OCI-LY1 (cell line): Measurements from ENCODE around the gene NAPG.

ENCODE experiments used
- H2AFZ ChIP-seq: fragments of 200-600 bp; sonication (generic), shearing (Covaris generic); 2 replicates; pipeline ENCODE4 v1.6.0; 2014; ENCODE audit warnings: antibody characterized with exemption, mild to moderate bottlenecking, low read length
- H3F3A ChIP-seq: fragments of 200-600 bp; sonication (generic), shearing (Covaris generic); 2 replicates; pipeline ENCODE4 v1.6.0; 2014; ENCODE audit warnings: mild to moderate bottlenecking, antibody characterized with exemption, low read length, moderate library complexity; ENCODE audit not compliant: insufficient read depth
- H3K27ac ChIP-seq: fragments of 200-600 bp; sonication (generic); 2 replicates; pipeline ENCODE4 v1.5.1; 2014; ENCODE audit warnings: low read length, mixed run types, mild to moderate bottlenecking, low read depth; ENCODE audit not compliant: poor library complexity, severe bottlenecking
- H3K27me3 ChIP-seq: fragments of 200-600 bp; sonication (generic); 2 replicates; pipeline ENCODE4 v1.6.0; 2014; ENCODE audit warnings: antibody characterized with exemption, mild to moderate bottlenecking, low read length, moderate library complexity; ENCODE audit not compliant: insufficient read depth
- H3K36me3 ChIP-seq: fragments of 200-600 bp; sonication (generic); 2 replicates; pipeline ENCODE4 v1.6.1; 2014; ENCODE audit warnings: mild to moderate bottlenecking, antibody characterized with exemption, low read length, moderate library complexity, mixed read lengths; ENCODE audit not compliant: insufficient read depth
- H3K4me1 ChIP-seq: fragments of 200-600 bp; sonication (generic); 2 replicates; pipeline ENCODE4 v1.5.1; 2014; ENCODE audit warnings: mild to moderate bottlenecking, low read length, moderate library complexity; ENCODE audit not compliant: insufficient read depth, severe bottlenecking
- H3K4me2 ChIP-seq: fragments of 200-600 bp; sonication (generic), shearing (Covaris generic); 2 replicates; pipeline ENCODE4 v1.6.1; 2014; ENCODE audit warnings: low read length
- H3K4me3 ChIP-seq: fragments of 200-600 bp; sonication (generic); 2 replicates; pipeline ENCODE4 v1.5.1; 2014; ENCODE audit warnings: low read length, low read depth, mild to moderate bottlenecking, mixed read lengths; ENCODE audit not compliant: poor library complexity, severe bottlenecking
- H3K79me2 ChIP-seq: fragments of 200-600 bp; shearing (Covaris generic); 2 replicates; pipeline ENCODE4 v1.6.1; 2016; ENCODE audit warnings: mixed run types, low read length, mixed read lengths; ENCODE audit not compliant: insufficient read depth
- H3K9ac ChIP-seq: fragments of 200-600 bp; sonication (generic), shearing (Covaris generic); 2 replicates; pipeline ENCODE4 v1.6.1; 2014; ENCODE audit warnings: mild to moderate bottlenecking, low read length, mixed read lengths
- H3K9me2 ChIP-seq: fragments of 200-600 bp; sonication (generic), shearing (Covaris generic); 2 replicates; pipeline ENCODE4 v1.6.1; 2014; ENCODE audit warnings: low read depth, mild to moderate bottlenecking, low read length, mixed read lengths
- H3K9me3 ChIP-seq: fragments of 200-600 bp; shearing (Covaris generic); 2 replicates; pipeline ENCODE4 v1.6.1; 2014; ENCODE audit warnings: low read length, mixed read lengths
- H4K20me1 ChIP-seq: fragments of 200-600 bp; sonication (generic), shearing (Covaris generic); 2 replicates; pipeline ENCODE4 v1.6.0; 2016; ENCODE audit warnings: mild to moderate bottlenecking, low read length; ENCODE audit not compliant: insufficient read depth
- EZH2 ChIP-seq: fragments of 200-600 bp; sonication (generic), shearing (Covaris generic); IDR thresholded peaks from 2 replicates; pipeline ENCODE4 v1.8.0; 2017; ENCODE audit warnings: borderline replicate concordance, mixed run types, mild to moderate bottlenecking, antibody characterized with exemption, low read length, moderate library complexity, mixed read lengths
- TF ChIP-seq, protein P1 (sequence below): fragments of 200-600 bp; sonication (generic), shearing (Covaris generic); IDR thresholded peaks from 2 replicates; pipeline ENCODE4 v1.5.1; 2017; ENCODE audit warnings: mild to moderate bottlenecking, antibody characterized with exemption, low read length, moderate library complexity, mixed read lengths

The NAPG gene

DNA sequence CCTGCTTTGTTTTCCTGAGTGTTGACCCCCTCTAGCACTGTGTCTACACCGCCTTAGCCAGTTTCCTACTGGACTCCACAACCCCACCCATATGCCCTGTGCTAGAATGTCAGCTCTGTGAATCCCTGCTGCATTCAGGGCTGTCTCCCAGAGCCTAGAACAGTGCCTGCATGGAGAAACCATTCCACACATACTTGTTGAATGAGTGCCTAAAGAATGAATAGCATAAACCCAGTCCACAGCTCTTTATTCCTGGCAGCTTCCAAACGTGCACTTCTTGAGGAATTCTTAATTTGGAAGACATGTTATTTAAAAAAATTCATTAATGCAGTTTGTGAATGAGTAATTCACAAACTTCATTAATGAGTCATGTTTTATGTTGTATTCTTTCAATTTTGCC, 6.5 kb upstream of the NAPG start:
- no peak overlapping the region for H3K4me2 ChIP-seq
- no peak overlapping the region for H2AFZ ChIP-seq
- no peaks in the 10 kb centered on the region for H3K9me2 ChIP-seq

DNA sequence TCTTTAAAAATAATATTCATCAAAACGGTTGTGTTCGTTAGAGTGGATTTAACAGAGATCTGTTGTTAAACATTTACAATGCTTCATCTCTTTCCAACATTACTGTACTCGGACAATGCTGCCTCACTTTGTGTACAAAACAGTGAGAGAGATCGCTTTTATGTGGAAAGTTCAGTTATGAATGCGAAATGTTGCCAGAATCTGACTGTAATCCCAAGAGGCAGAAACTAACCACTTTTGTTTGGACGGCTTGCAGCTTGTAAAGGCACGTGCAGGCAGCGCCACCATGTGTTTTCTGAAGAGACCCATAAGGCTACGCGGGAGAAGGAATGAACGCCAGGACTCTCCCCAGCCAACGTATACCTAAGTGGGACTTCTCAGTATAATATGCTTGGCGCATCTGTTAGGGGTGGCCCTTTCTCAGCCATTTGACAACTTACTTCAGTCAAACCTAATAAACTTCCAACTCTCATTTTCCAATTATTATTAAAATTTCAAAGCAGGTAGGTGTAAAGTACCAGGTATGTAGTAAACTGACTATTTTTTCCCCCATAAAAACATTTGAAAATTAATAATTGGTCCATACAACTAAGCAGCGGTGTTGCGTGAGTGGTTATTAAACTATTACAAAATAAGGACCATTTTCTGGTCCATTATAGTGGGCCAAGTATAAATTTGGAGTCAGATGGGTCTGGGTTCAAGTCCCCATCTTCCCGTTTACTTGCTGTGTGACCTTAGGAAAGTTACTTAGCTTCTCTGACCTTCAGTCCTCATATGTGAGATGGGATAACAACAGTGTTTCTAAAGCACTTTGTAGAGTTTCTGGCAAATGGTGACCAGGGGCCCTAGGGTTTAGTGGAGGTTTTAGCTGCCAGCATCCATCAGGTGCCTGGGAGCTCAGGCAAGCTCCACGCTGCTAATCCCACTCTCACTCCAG, 5.6 kb upstream of the NAPG start:
- Histone ChIP-seq H3K4me2 (no peak overlapping the region), H3K4me3 (no peak overlapping the region), H3K36me3 (no peaks in the 10 kb centered on the region), H3K9ac (no peak overlapping the region), H3K79me2 (no peaks in the 10 kb centered on the region), H3K27me3 (no peaks in the 10 kb centered on the region; the same call in 1 of the 2 replicates), H3K27ac (no peak overlapping the region), H3K4me1 (peaks cover 11% of the 10 kb centered on the region), H3K9me3 (no peaks in the 10 kb centered on the region), H2AFZ (no peak overlapping the region), H4K20me1 (no peaks in the 10 kb centered on the region), H3F3A (no peaks in the 10 kb centered on the region), H3K9me2 (no peaks in the 10 kb centered on the region)
- no peak for TF ChIP-seq EZH2
- TF ChIP-seq, protein P1, sequence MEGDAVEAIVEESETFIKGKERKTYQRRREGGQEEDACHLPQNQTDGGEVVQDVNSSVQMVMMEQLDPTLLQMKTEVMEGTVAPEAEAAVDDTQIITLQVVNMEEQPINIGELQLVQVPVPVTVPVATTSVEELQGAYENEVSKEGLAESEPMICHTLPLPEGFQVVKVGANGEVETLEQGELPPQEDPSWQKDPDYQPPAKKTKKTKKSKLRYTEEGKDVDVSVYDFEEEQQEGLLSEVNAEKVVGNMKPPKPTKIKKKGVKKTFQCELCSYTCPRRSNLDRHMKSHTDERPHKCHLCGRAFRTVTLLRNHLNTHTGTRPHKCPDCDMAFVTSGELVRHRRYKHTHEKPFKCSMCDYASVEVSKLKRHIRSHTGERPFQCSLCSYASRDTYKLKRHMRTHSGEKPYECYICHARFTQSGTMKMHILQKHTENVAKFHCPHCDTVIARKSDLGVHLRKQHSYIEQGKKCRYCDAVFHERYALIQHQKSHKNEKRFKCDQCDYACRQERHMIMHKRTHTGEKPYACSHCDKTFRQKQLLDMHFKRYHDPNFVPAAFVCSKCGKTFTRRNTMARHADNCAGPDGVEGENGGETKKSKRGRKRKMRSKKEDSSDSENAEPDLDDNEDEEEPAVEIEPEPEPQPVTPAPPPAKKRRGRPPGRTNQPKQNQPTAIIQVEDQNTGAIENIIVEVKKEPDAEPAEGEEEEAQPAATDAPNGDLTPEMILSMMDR, result peak; percentile 98

More for the DNA sequence above, 6.5 kb upstream of the NAPG start:
- no peaks in the 10 kb centered on the region for H3K9me3 ChIP-seq
- no peaks in the 10 kb centered on the region; the same call in 1 of the 2 replicates for H3K27me3 ChIP-seq
- H3K27ac ChIP-seq, result no peak overlapping the region
- no peak overlapping the region for H3K4me3 ChIP-seq
- no peak for TF ChIP-seq EZH2
- TF ChIP-seq, protein P1, result no peak
- H3K9ac ChIP-seq, result no peak overlapping the region
- no peaks in the 10 kb centered on the region for H3K36me3 ChIP-seq
- H4K20me1 ChIP-seq, result no peaks in the 10 kb centered on the region
- no peaks in the 10 kb centered on the region for H3K79me2 ChIP-seq
- peaks cover 7% of the 10 kb centered on the region for H3K4me1 ChIP-seq
- H3F3A ChIP-seq, result no peaks in the 10 kb centered on the region

DNA sequence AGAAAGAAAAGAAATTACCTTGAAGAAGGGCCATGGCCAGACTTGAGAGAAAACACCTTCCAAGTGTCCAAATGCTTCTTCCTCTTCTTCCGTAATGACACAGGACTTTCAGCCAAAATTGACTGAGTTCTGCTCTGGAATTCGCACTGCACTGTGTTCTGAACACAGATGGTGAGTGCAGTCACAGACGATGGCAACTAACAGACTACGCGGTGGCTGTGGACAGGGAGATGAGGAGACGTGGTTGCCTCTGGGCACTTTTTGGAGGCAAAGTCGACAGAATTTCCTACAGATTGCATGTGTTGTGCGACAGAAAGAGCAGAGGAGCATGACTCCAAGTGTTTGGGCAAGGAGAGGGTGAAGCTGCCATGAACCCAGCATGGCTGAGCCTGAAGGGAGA, 4.3 kb upstream of the NAPG start:
- Histone ChIP-seq H3K79me2 (peaks cover 3% of the 10 kb centered on the region), H3K36me3 (no peaks in the 10 kb centered on the region), H3F3A (no peaks in the 10 kb centered on the region), H3K27ac (no peak overlapping the region), H4K20me1 (no peaks in the 10 kb centered on the region), H3K9me3 (no peaks in the 10 kb centered on the region), H3K9me2 (no peaks in the 10 kb centered on the region), H3K9ac (no peak overlapping the region), H2AFZ (no peak overlapping the region), H3K4me3 (no peak overlapping the region), H3K27me3 (no peaks in the 10 kb centered on the region; the same call in 1 of the 2 replicates), H3K4me1 (peaks cover 15% of the 10 kb centered on the region), H3K4me2 (no peak overlapping the region)
- no peak for TF ChIP-seq EZH2
- TF ChIP-seq, protein P1, result no peak
